A673 (cell line): ENCODE measurements around the gene LDB2.

Experiments used
- EZH2 ChIP-seq: fragments of 200-600 bp; sonication (generic); IDR thresholded peaks from 2 replicates; pipeline ENCODE4 v1.6.1; 2017; ENCODE audit warnings: borderline replicate concordance, low read depth, mild to moderate bottlenecking, mixed read lengths, antibody characterized with exemption, low read length; ENCODE audit not compliant: poor library complexity, severe bottlenecking
- TF ChIP-seq, protein P1 (sequence below): fragments of 300-800, 200-600 bp; sonication (generic); conservative IDR thresholded peaks from 2 replicates; pipeline ENCODE4 v1.5.1; 2017; ENCODE audit warnings: low read depth, mild to moderate bottlenecking, antibody characterized with exemption, low read length, moderate library complexity, mixed read lengths

DNA sequence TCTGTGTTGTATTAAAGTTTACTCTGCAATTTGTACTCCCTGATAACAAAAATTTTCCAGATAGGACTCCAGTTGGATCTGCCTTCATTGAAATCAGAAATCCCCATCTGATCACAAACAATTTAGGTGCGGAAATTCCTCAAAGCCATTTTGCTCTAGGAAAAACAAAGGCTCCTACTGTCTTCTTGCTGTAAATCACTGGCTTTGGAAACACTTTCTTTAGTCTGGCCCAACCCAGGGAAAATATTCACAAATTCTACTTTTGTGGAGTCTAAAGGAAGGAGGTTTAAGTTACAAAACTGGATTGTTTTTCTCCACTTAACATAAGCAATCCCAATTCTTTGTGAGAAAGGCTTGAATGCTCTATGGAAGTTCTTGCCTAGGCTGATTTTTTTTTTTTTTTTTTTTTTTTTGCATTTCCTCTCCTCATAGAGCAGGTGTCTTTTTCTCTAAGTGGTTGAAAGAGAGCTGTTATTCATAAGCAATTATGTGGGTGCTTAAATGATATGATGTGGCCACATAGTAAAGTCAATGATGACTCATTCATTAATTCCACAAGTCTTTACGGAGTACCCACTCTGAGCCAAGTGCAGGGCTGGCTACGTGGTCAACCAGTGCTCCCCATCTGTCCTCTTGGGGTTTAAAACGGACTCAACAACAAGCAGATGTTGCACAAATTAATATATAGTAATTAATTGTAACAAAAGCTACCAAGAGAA is 261.4 kb downstream of the LDB2 start:
- TF ChIP-seq, protein P1, sequence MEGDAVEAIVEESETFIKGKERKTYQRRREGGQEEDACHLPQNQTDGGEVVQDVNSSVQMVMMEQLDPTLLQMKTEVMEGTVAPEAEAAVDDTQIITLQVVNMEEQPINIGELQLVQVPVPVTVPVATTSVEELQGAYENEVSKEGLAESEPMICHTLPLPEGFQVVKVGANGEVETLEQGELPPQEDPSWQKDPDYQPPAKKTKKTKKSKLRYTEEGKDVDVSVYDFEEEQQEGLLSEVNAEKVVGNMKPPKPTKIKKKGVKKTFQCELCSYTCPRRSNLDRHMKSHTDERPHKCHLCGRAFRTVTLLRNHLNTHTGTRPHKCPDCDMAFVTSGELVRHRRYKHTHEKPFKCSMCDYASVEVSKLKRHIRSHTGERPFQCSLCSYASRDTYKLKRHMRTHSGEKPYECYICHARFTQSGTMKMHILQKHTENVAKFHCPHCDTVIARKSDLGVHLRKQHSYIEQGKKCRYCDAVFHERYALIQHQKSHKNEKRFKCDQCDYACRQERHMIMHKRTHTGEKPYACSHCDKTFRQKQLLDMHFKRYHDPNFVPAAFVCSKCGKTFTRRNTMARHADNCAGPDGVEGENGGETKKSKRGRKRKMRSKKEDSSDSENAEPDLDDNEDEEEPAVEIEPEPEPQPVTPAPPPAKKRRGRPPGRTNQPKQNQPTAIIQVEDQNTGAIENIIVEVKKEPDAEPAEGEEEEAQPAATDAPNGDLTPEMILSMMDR: no peak
- TF ChIP-seq EZH2: no peak
